DMS 273 treated with DMSO at 0.1 percent for 48 hours (cell line): Measurements from ENCODE around the gene CHMP5.
"Not testable (repeated sequence)": the region's sequence is repeated elsewhere in the genome, so short reads cannot be mapped to it uniquely, and the experiment has no call there.

Source experiments
- DNase-seq: peaks from one replicate; lab custom pipeline; 2025; lab: John Stamatoyannopoulos, UW

Gene CHMP5

DNA sequence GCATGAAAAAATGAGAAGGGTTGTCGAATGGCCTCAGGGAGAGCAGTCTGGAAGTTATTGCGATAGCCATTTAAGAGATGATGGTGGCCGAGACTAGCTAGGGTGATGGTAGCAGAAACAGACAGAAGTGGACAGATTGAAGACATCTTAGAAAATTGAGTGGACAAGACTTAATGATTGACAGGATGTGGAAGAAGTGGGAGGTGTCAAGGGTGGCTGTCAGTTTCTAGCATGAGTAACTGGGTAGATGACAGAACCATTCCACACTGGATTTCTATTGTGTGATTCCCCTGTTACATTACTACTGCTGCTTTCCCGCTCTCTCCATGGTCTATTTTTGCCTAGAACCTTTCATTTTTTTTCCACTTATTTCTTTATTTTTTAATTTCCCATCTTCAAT, 12.6 kb downstream of the CHMP5 start:
- DNase-seq = no peak

DNA sequence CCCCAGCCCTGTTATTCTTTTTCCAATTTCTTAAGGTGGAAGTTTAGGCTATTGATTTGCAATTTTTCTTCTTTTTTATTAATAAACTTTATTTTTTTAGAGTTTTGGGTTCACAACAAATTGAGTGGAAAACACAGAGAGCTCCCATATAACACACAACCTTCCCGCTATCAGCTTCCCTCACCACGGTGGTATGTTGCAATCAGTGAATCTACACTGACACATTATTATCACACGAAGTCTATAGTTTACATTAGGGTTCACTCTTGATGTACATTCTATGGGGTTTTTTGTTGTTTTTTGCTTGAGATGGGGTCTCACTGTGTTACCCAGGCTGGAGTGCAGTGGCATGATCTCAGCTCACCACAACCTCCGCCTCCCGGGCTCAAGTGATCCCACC, 20.7 kb downstream of the CHMP5 start:
- DNase-seq = no peak

- peak; percentile 67 for DNase-seq
Measured at GRCh38 chr9:33287087-33287490, 22.2 kb downstream of the CHMP5 start.

DNA sequence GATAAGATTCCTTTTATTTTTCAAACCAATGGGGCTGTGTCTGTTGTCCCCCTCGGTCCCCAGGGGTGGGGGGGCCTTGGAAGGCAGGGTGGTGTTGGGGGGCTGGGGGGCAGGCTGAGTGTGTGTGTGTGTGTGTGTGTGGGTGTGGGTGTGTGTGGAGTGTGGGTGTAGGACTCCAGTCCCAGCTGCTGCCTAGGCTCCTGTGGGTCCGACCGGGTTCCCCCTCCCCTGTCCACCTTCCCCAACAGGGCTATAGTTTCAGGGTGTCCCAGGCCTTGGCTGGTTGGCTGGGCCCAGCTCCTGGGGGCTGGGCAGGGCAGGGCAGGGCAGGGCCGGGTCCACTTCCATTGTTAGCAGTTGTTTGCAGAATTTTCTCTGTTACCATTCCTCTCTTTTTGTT, 23.4 kb downstream of the CHMP5 start:
- DNase-seq = no peak

GRCh38 chr9:33288828-33289483, 24.1 kb downstream of the CHMP5 start:
- DNase-seq = no peak

GRCh38 chr9:33289496-33289895, 24.6 kb downstream of the CHMP5 start:
- no peak for DNase-seq

DNA sequence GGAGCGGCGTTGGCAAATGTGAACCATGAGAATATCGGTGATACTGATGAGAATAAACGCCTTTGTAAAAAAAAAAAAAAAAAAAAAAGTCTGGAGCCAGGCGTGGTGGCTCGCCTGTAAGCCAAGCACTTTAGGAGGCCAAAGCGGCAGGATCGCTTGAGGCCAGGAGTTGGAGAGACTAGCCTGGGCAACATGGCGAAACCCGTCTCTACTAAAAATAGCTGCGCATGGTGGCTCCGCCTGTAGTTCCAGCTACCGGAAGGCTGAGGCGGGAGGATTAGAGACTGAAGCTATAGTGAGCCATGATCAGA, 25.0 kb downstream of the CHMP5 start:
- DNase-seq = no peak

DNA sequence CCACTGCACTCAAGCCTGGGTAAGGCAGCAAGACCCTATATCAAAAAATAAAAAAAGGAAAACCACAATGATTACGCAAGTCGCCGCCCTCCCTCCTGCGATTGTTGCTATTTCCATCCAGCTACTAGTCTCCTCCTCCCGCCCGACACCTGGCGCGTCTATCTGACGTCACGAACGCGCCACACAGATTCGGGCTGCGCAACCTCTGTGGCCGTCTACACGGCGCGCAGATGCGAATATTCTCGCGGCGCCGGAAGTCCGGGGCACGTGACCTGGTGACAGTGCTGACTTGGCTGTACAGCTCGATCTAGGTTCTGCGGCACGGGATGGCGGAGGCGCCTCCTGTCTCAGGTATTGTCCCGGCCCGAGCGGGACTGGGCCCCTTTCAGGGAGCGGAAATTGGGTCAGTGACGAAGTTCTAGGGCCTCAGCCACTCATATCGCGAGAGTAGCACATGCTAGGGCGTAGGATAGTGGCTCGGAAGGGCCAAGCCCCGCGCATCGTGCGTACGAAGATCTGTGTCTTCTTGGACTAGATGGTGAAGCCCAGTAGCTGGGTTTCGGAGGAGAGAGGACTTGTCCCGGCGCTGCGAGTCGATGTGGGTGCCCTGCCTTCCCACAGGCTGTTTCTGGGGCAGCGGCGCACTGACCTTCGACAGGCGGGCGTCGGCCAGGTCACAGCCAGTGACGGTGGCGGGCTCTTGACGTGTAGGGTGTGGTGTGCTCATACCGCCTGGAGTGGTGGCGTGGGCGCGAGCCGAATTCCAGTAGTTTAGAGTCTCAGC, 25.6 kb downstream of the CHMP5 start, which contains the start of gene NFX1:
NFX1 (plus strand) TSS at position 270 of the 784 bp plus-strand sequence; CDS start at position 327, 57 bp downstream.
- DNase-seq = peak; percentile 90

DNA sequence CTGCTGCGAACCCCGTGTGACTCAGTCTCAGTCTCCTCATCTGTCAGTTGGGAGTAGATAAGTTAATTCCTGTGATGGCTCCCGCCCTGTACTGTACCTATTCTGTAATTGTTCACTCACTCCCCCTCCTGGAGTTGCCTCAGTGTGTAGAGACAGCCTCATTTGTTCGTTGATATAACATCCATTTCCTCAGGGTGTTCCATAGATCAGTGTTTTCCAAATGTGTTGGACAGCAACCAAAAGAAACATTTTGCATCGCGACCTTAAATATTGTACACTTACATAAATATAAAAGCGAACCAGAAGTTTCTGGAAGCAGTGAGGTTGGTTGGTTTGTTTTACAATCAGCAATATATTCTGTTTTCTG, 26.2 kb downstream of the CHMP5 start:
- DNase-seq = no peak

DNA sequence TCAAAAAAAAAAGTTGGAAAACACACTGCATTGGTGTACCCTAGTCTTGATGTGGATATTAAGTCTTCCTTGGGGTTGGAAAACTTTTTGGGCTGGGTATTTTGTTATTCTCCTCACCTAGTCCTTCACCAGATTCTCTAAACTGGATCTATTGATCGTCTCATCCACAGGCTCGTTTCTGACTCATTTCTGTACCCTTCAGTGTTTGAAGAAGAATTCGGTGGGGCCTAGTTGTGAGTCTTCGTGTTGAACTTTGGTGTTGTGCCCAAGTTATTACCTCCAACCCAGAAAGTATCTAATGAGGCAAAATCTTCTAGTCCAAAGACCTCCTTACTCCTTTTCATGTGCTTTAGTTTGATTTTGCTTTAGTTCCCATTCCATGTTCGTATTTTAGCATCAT, 27.1 kb downstream of the CHMP5 start:
- no peak for DNase-seq

- no peak for DNase-seq
Measured at GRCh38 chr9:33293782-33294181, 28.9 kb downstream of the CHMP5 start.

GRCh38 chr9:33294670-33295432, 30.0 kb downstream of the CHMP5 start:
- no peak for DNase-seq

DNA sequence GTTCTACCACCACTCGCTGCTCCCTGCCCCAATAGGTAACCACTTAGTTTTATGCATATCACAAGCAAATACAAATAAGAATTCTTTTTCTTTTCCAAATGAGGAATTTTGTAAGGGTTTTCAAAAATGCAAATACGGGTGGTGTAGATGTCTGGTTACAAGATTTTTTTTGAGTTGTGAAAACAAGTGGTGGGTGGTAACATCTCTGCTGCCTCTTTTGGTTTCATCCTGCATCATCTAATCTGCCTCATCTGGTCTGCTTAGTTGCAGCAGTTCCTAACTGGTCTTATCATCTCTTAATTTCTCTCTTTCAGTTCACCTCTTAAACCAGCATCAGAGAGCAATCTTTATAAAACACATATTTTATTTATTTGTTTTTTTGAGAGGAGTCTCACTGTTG, 30.7 kb downstream of the CHMP5 start:
- no peak for DNase-seq

DNA sequence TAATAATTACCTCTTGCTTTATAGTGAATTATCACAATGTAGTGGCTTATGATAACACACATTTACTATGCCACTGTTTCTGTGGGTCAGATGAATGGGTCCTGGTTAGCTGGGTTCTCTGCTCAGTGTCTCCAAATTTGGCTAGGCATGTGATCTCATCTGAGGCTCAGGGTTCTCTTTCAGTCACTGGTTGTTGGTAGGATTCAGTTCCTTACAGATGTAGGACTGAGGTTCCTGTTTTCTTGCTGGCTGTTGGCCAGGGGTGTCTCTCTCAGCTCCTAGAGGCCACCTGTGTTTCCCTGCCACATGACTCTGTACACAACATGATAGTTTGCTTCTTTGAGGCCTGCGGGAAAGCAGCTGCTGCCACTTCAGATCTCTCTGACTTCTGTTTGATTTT, 32.6 kb downstream of the CHMP5 start:
- no peak for DNase-seq

DNA sequence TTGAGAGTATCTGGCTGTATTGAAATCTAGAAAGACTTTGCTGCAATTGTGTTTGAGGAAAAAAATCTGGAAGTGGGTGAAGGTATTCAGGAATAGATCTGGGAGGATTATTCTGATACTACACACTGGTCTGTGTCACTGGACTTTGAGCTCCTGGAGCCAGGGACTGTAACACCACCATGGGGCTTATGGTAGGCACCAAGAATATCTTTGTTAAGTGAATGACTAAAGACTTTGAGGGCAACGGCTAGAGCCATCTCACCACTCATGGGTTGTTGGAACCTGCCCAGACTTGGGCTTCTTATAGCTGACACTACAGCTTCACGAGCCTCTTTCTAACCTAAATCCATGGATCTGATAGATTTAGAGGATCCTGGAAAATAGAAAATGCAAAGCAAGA, 35.7 kb downstream of the CHMP5 start:
- DNase-seq = no peak

DNA sequence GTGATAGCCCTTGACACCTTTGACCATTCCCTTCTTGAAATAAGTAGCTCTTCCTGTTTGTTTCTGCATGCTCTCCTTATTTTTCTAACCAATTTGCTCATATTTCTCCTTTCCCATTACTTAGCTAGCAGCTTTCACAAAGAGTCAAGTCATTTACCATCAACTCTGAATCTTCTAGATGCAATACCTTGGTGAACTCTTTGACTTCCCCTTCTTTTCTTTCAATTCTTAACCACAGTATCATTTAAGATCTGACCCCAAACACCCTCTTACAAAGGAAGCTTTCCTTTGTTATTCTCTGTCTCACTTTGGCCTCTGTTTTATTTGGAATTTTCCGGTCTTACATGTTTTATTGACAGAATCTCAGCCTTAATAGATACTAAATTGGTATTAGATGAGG, 39.5 kb downstream of the CHMP5 start:
- no peak for DNase-seq

GRCh38 chr9:33306037-33306436, 41.2 kb downstream of the CHMP5 start:
- no peak for DNase-seq

DNA sequence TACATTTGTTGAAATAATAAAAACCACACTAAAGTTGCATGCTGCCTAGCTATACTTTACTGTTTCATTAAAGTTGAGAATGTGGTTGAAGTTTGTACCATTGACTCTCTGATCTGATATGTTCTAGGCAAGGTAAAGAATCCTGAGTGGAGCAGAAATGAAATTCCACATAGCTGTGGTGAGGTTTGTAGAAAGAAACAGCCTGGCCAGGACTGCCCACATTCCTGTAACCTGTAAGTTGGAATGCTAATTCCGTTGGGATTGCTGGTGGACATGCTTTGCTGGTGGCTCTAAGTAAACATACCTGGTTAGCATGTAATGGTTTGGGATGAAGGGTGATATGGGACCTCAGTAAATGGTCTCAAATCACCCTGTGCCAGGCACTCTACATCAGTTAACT, 42.2 kb downstream of the CHMP5 start:
- DNase-seq = no peak

DNA sequence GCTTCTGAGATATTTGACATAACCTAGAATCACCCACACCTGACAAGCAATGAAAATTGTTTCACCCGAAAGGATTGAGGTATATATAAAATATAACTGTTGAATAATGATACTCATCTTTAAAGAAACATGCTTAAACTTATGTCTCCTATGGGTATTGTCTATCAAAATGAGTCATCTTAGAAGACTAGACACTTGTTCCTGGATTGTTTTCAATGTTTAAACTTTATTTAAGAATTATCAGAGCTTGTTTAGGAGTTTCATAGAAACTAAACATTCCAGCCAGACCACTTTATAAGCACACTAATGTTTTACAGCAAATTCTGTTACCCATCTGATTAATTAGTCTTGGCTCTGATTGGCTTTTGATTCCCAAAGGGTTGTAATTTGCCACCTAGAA, 45.1 kb downstream of the CHMP5 start:
- no peak for DNase-seq

- DNase-seq = no peak
Measured at GRCh38 chr9:33310748-33311147, 45.9 kb downstream of the CHMP5 start.

GRCh38 chr9:33311953-33312352, 47.1 kb downstream of the CHMP5 start:
- DNase-seq = no peak

- no peak for DNase-seq
Measured at GRCh38 chr9:33315371-33315770, 50.5 kb downstream of the CHMP5 start.

- DNase-seq = not testable (repeated sequence)
Measured at GRCh38 chr9:33317136-33317535, 52.3 kb downstream of the CHMP5 start.
